Neural progenitor cell (in vitro differentiated cells): Measurements from ENCODE around the gene DCST2. TPM values are rescaled to one million over a fixed set of nuclear protein-coding genes. Genes with fewer than 3 reads are reported as not detected.

ENCODE experiments used
- DNase-seq: peaks from one replicate; pipeline ENCODE4 v3.0.0-alpha.2; 2016; ENCODE audit warnings: low spot score
- H2AFZ ChIP-seq: fragments of 200-600 bp; sonication (generic); replicated peaks from 2 replicates; pipeline ENCODE4 v1.6.1; 2016; ENCODE audit warnings: antibody characterized with exemption
- H3F3A ChIP-seq: fragments of 200-600 bp; sonication (generic); 2 replicates; pipeline ENCODE4 v1.6.1; 2016; ENCODE audit warnings: antibody characterized with exemption, low read depth
- H3K27ac ChIP-seq: fragments of 200-600 bp; sonication (generic); 2 replicates; pipeline ENCODE4 v1.5.1; 2016; ENCODE audit warnings: mild to moderate bottlenecking
- H3K27me3 ChIP-seq: fragments of 200-600 bp; sonication (generic); 2 replicates; pipeline ENCODE4 v1.6.1; 2016; ENCODE audit warnings: mild to moderate bottlenecking, moderate library complexity
- H3K36me3 ChIP-seq: fragments of 200-600 bp; sonication (generic); 2 replicates; pipeline ENCODE4 v1.5.1; 2016
- H3K4me1 ChIP-seq: fragments of 200-600 bp; sonication (generic); 2 replicates; pipeline ENCODE4 v1.6.1; 2016; ENCODE audit warnings: mixed run types
- H3K4me2 ChIP-seq: fragments of 200-600 bp; sonication (generic); 2 replicates; pipeline ENCODE4 v1.6.1; 2016
- H3K4me3 ChIP-seq: fragments of 200-600 bp; sonication (generic); 2 replicates; pipeline ENCODE4 v1.5.1; 2016
- H3K79me2 ChIP-seq: fragments of 200-600 bp; sonication (generic); 2 replicates; pipeline ENCODE4 v1.6.1; 2016; ENCODE audit warnings: low read depth
- H3K9ac ChIP-seq: fragments of 200-600 bp; sonication (generic); 2 replicates; pipeline ENCODE4 v1.6.1; 2016
- H3K9me3 ChIP-seq: fragments of 200-600 bp; sonication (generic); 2 replicates; pipeline ENCODE4 v1.5.1; 2016; ENCODE audit warnings: low read depth
- H4K20me1 ChIP-seq: fragments of 200-600 bp; sonication (generic); 2 replicates; pipeline ENCODE4 v1.6.1; 2016; ENCODE audit warnings: low read depth
- H3K27ac Mint-ChIP-seq: 3 replicates; pipeline ENCODE4 v1.8.0; 2021; ENCODE audit warnings: mixed read lengths
- H3K27me3 Mint-ChIP-seq: 2 replicates; pipeline ENCODE4 v1.8.0; 2022; ENCODE audit warnings: low read depth, mild to moderate bottlenecking, inconsistent platforms, moderate library complexity, mixed read lengths; ENCODE audit not compliant: insufficient read depth
- H3K36me3 Mint-ChIP-seq: 3 replicates; pipeline ENCODE4 v1.8.0; 2021; ENCODE audit warnings: mixed read lengths
- H3K4me1 Mint-ChIP-seq: 3 replicates; pipeline ENCODE4 v1.8.0; 2021; ENCODE audit warnings: mixed read lengths
- H3K4me3 Mint-ChIP-seq: 3 replicates; pipeline ENCODE4 v1.8.0; 2021; ENCODE audit warnings: mild to moderate bottlenecking, moderate library complexity, mixed read lengths
- H3K9me3 Mint-ChIP-seq: 3 replicates; pipeline ENCODE4 v1.8.0; 2020; ENCODE audit warnings: mixed read lengths
- EZH2 ChIP-seq: fragments of 200-600 bp; sonication (generic); IDR thresholded peaks from 2 replicates; pipeline ENCODE4 v1.6.1; 2017; ENCODE audit warnings: antibody characterized with exemption, mild to moderate bottlenecking, moderate library complexity
- EZH2phosphoT487 ChIP-seq: fragments of 200-600 bp; sonication (generic); IDR thresholded peaks from 2 replicates; pipeline ENCODE4 v1.6.1; 2017; ENCODE audit warnings: antibody characterized with exemption
- total RNA-seq: library from RNA; depleted of rRNA; stranded (reverse); fragments of >200 nt; gene quantifications from 2 replicates; pipeline ENCODE4 v1.2.3, GENCODE V29; 2015; ENCODE audit warnings: low replicate concordance
- TF ChIP-seq, protein P1 (sequence below): fragments of 200-600 bp; sonication (generic); IDR thresholded peaks from 2 replicates; pipeline ENCODE4 v1.5.1; 2017; ENCODE audit warnings: antibody characterized with exemption, mild to moderate bottlenecking

Gene DCST2
- total RNA-seq, 1 donor from 2014 or later = 1.8 TPM

DNA sequence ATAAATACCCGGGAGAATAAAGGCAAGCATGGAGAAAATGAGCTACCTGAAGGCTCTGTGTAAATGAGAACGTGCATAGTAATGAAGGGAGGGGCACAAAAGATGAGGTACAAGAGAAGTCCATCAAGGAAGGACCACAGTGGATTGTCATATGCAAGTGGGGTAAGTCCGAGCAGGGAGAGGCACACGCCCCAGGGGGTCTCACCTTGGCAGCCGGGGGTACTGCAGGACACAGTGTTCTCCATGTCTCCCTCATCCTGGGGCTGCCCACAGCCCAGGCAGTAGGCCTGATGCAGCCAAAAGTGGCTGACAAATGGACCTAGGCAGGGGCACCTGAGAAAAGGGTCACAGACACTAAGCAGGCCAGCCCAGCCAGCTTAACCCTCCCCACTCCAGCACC lies 10.0 kb downstream of the DCST2 start:
- H4K20me1 ChIP-seq = peaks cover 5% of the 10 kb centered on the region
- Mint-ChIP-seq H3K36me3 (no peaks in the 10 kb centered on the region), H3K27ac (no peak overlapping the region), H3K9me3 (no peaks in the 10 kb centered on the region), H3K4me1 (peaks cover 15% of the 10 kb centered on the region), H3K4me3 (no peak overlapping the region), H3K27me3 (peaks cover 18% of the 10 kb centered on the region)
- TF ChIP-seq EZH2phosphoT487 = no peak
- TF ChIP-seq, protein P1, sequence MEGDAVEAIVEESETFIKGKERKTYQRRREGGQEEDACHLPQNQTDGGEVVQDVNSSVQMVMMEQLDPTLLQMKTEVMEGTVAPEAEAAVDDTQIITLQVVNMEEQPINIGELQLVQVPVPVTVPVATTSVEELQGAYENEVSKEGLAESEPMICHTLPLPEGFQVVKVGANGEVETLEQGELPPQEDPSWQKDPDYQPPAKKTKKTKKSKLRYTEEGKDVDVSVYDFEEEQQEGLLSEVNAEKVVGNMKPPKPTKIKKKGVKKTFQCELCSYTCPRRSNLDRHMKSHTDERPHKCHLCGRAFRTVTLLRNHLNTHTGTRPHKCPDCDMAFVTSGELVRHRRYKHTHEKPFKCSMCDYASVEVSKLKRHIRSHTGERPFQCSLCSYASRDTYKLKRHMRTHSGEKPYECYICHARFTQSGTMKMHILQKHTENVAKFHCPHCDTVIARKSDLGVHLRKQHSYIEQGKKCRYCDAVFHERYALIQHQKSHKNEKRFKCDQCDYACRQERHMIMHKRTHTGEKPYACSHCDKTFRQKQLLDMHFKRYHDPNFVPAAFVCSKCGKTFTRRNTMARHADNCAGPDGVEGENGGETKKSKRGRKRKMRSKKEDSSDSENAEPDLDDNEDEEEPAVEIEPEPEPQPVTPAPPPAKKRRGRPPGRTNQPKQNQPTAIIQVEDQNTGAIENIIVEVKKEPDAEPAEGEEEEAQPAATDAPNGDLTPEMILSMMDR = no peak
- H3F3A ChIP-seq = peaks cover 13% of the 10 kb centered on the region
- H3K9ac ChIP-seq = no peak overlapping the region
- H3K79me2 ChIP-seq = no peaks in the 10 kb centered on the region
- no peaks in the 10 kb centered on the region for H3K36me3 ChIP-seq
- H3K4me1 ChIP-seq = peaks cover 15% of the 10 kb centered on the region
- no peaks in the 10 kb centered on the region for H3K9me3 ChIP-seq
- no peaks in the 10 kb centered on the region for H3K27me3 ChIP-seq
- H3K4me3 ChIP-seq = no peak overlapping the region
- H2AFZ ChIP-seq = no peak overlapping the region
- no peak overlapping the region for H3K27ac ChIP-seq
- DNase-seq = no peak
- H3K4me2 ChIP-seq = no peak overlapping the region

DNA sequence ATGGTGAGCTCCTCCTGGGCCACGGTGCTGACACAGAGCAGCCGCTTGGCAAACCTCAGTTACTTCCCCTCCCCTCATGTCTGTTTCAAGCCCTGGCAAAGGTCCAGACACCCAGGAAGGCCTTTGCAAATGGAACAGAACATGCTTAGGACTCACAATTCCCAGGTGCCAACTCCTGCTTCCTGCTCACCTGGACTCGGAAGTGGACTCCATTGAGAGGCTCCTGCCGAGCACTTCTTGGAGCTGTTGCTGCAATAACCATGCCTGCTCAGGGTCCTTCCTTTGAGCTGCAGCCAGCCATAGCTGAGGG lies 10.7 kb downstream of the DCST2 start:
- H3K4me3 ChIP-seq = no peak overlapping the region
- H2AFZ ChIP-seq = no peak overlapping the region
- H3F3A ChIP-seq = peaks cover 17% of the 10 kb centered on the region
- Mint-ChIP-seq H3K4me1 (peaks cover 20% of the 10 kb centered on the region), H3K27ac (peak overlapping the region; percentile 46), H3K9me3 (no peaks in the 10 kb centered on the region), H3K27me3 (peaks cover 23% of the 10 kb centered on the region), H3K4me3 (no peak overlapping the region), H3K36me3 (no peaks in the 10 kb centered on the region)
- H3K4me2 ChIP-seq = no peak overlapping the region
- H3K27me3 ChIP-seq = no peaks in the 10 kb centered on the region
- H3K4me1 ChIP-seq = peaks cover 21% of the 10 kb centered on the region
- H4K20me1 ChIP-seq = peaks cover 5% of the 10 kb centered on the region
- no peak overlapping the region for H3K9ac ChIP-seq
- TF ChIP-seq EZH2 (no peak), EZH2phosphoT487 (no peak)
- TF ChIP-seq, protein P1 = no peak
- no peak for DNase-seq
- no peaks in the 10 kb centered on the region for H3K36me3 ChIP-seq
- no peaks in the 10 kb centered on the region for H3K79me2 ChIP-seq
- no peak overlapping the region for H3K27ac ChIP-seq
- no peaks in the 10 kb centered on the region for H3K9me3 ChIP-seq

- Histone ChIP-seq H3K9ac (no peak overlapping the region), H3K4me3 (no peak overlapping the region), H3K36me3 (no peaks in the 10 kb centered on the region), H3K27me3 (no peaks in the 10 kb centered on the region), H3K4me1 (peaks cover 21% of the 10 kb centered on the region), H3F3A (peaks cover 17% of the 10 kb centered on the region), H3K9me3 (no peaks in the 10 kb centered on the region), H4K20me1 (peaks cover 5% of the 10 kb centered on the region), H2AFZ (no peak overlapping the region), H3K27ac (no peak overlapping the region), H3K4me2 (no peak overlapping the region), H3K79me2 (no peaks in the 10 kb centered on the region)
- no peak for TF ChIP-seq EZH2phosphoT487
- TF ChIP-seq, protein P1 = no peak
- TF ChIP-seq EZH2 = no peak
- Mint-ChIP-seq H3K4me1 (peaks cover 23% of the 10 kb centered on the region), H3K27ac (peak overlapping the region; percentile 46), H3K27me3 (peaks cover 23% of the 10 kb centered on the region), H3K9me3 (no peaks in the 10 kb centered on the region), H3K4me3 (no peak overlapping the region), H3K36me3 (no peaks in the 10 kb centered on the region)
- DNase-seq = no peak
Observed at GRCh38 chr1:155022136-155022926, 11.2 kb downstream of the DCST2 start.
